Breast epithelium (tissue), 4 donors: ENCODE data around the gene IGFN1. TPM values are rescaled to one million over a fixed set of nuclear protein-coding genes. Genes with fewer than 3 reads are reported as not detected.

Experiments used
- DNase-seq, 2 donors: peaks; one replicate each; pipeline ENCODE4 v3.0.0-alpha.2; 2019; ENCODE audit warnings: low spot score in 2 of 2
- H3K27ac ChIP-seq, 2 donors: fragments of 200-600 bp; sonication (generic) in 1 of 2; one replicate each; pipeline ENCODE4 v1.5.1; 2016 to 2019; ENCODE audit warnings: mild to moderate bottlenecking in 1 of 2
- H3K27me3 ChIP-seq, 2 donors: fragments of 200-600 bp; sonication (generic) in 1 of 2; one replicate each; pipeline versions ENCODE4 v1.5.1 to v1.6.0; 2017 to 2019; ENCODE audit warnings: control low read depth in 1 of 2, mild to moderate bottlenecking in 1 of 2
- H3K36me3 ChIP-seq: fragments of 200-600 bp; one replicate; pipeline ENCODE4 v1.5.1; 2019
- H3K4me1 ChIP-seq, 2 donors: fragments of 200-600 bp; sonication (generic); one replicate each; pipeline ENCODE4 v1.5.1; 2016 to 2019; ENCODE audit warnings: control low read depth in 1 of 2
- H3K4me3 ChIP-seq, 3 donors: fragments of 200-600 bp; sonication (generic); 1 replicate in 2 of 3; 2 replicates in 1 of 3; pipeline ENCODE4 v1.5.1; 2016 to 2019; ENCODE audit warnings: mild to moderate bottlenecking in 3 of 3, moderate library complexity in 2 of 3
- H3K9me3 ChIP-seq, 2 donors: fragments of 200-600 bp; sonication (generic) in 1 of 2; one replicate each; pipeline ENCODE4 v1.5.1; 2016 to 2019; ENCODE audit warnings: control low read depth in 1 of 2
- POLR2A ChIP-seq: fragments of 450-650 bp; IDR thresholded peaks from one replicate; pipeline ENCODE4 v1.6.1; 2016; ENCODE audit warnings: antibody characterized with exemption, mild to moderate bottlenecking, moderate library complexity
- POLR2AphosphoS5 ChIP-seq, 3 donors: sonication (generic); formaldehyde crosslinking; IDR thresholded peaks; one replicate each; pipeline ENCODE4 v1.6.1; 2017; ENCODE audit warnings: antibody characterized with exemption in 3 of 3
- intact Hi-C: fragments of 100-400 bp; cut with DNase I; formaldehyde crosslinking; loops from one replicate; pipeline ENCODE4 v1.15.1; 2023; ENCODE audit warnings: low total_unique reads
- total RNA-seq, 3 donors: library from RNA; depleted of rRNA; stranded (reverse); fragments of >200 nt; gene quantifications; one replicate each; pipeline ENCODE4 v1.1.0, GENCODE V29; 2016
- TF ChIP-seq, protein P1 (sequence below), 3 donors: fragments of 450-650 bp; IDR thresholded peaks; one replicate each; pipeline ENCODE4 v1.5.1; 2016 to 2017; ENCODE audit warnings: antibody characterized with exemption in 3 of 3, mild to moderate bottlenecking in 3 of 3, moderate library complexity in 3 of 3

Gene IGFN1
- total RNA-seq, 3 donors from 2014 or later: 0.33 to 1.3 (median 0.59) TPM

DNA sequence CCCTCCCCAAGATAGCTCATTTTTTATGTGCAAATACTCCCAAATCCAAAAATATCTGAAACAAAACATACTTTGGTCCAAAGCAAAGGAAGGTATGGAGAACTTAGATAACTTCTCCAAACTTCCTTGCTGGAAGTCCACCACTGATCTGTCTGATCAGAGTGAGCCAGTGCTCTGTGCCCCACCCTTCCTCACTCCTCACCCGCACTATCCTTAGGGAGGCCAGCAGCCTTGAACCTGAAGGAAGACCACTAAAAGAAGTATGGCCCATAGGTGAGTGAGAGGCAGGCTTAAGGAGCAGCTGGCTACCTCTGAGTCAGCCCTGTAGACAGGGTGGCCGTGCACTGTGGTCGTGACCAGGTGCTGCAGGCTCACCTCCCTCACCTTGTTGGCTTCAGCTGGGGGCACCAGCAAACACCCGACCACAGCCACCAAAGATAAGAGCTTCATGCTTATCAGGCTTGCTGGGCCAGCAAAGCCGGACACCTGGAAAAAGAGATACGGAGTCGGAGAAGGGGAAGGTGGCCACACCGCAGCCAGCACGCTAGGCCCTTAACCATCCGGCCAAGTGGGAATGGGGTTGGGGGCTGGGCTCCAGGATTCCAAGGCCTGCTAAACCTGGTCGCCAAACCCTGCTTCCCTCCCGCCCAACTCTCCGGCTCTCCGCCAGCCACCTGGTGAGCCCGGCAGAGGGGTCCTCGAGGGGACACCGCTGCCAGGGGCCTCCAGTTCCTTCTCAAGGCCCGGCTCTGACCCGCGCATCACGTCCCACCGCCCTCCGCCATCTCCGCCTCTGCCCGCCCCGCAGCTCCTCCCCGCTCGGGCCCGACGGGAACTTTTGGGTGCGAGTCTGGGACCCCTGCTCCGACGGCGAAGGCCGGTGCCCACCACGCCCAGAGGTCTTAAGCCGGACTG is 36.9 kb upstream of the IGFN1 start:
- peak overlapping the region; percentile 74 to 90 (median 86) for H3K4me3 ChIP-seq
- no peak for DNase-seq
- intact Hi-C loops: no loop called here
- H3K9me3 ChIP-seq: no peaks in the 10 kb centered on the region
- H3K27ac ChIP-seq: peak overlapping the region; percentile 64 to 79
- no peak for TF ChIP-seq POLR2AphosphoS5 (IDR thresholded peaks at IDR 0.05)
- TF ChIP-seq, protein P1, sequence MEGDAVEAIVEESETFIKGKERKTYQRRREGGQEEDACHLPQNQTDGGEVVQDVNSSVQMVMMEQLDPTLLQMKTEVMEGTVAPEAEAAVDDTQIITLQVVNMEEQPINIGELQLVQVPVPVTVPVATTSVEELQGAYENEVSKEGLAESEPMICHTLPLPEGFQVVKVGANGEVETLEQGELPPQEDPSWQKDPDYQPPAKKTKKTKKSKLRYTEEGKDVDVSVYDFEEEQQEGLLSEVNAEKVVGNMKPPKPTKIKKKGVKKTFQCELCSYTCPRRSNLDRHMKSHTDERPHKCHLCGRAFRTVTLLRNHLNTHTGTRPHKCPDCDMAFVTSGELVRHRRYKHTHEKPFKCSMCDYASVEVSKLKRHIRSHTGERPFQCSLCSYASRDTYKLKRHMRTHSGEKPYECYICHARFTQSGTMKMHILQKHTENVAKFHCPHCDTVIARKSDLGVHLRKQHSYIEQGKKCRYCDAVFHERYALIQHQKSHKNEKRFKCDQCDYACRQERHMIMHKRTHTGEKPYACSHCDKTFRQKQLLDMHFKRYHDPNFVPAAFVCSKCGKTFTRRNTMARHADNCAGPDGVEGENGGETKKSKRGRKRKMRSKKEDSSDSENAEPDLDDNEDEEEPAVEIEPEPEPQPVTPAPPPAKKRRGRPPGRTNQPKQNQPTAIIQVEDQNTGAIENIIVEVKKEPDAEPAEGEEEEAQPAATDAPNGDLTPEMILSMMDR (IDR thresholded peaks at IDR 0.05): no peak
- peaks cover 0 to 4% of the 10 kb centered on the region in 2 donors for H3K4me1 ChIP-seq
- no peaks in the 10 kb centered on the region for H3K27me3 ChIP-seq
- no peaks in the 10 kb centered on the region for H3K36me3 ChIP-seq

DNA sequence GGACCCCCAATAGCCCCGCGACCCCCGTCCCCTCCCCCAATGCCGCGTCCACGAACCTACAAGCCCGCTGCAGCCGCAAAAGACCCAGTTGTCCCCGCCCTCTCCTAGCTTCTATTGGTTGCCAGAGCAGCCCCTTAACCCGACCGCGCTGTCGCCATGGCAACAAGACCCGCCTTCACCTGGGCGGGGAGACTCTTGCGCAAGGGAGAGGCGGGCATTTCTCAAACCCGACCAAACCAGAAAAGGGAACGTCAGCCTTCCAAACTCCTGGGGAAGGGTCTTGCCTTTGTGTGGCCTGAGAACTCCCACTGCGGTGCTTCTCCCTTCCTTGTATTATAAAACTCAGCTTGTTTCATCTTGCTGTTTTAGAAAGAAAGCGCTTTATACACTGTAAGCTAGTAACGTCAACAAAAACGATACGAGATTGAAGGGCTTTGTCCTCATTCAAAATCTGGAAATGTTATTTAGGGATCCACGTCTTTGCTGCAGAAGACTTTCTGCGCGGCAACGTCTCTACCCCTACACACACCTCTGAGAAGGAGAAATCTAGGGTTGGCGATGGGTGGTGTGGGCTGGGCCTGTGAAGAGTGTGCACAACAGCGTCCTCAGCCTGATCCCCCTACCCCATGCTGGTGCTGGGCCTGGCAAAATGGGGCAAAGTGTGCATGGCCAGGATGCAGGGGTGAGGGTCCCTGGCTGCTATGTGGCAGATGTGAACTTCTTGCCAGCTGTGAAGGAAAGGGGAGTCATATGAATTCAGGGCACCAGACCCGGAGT is 36.0 kb upstream of the IGFN1 start, which contains the start of gene TMEM9:
Gene TMEM9 (minus strand): TSS at position 86 of the 777 bp plus-strand sequence. CDS start 551 bp downstream, outside the sequence.
- no peaks in the 10 kb centered on the region for H3K9me3 ChIP-seq
- no peaks in the 10 kb centered on the region for H3K27me3 ChIP-seq
- peaks cover 0 to 4% of the 10 kb centered on the region in 2 donors for H3K4me1 ChIP-seq
- peak within 1 kb of the TSS; percentile 64 to 79 for H3K27ac ChIP-seq
- TF ChIP-seq POLR2A (peak; percentile 23), POLR2AphosphoS5 (IDR thresholded peaks at IDR 0.05) (peak; percentile 48 to 85 (median 73))
- TF ChIP-seq, protein P1 (IDR thresholded peaks at IDR 0.05): no peak
- intact Hi-C loops: no loop called here
- H3K4me3 ChIP-seq: peak within 1 kb of the TSS; percentile 74 to 90 (median 86)
- peak; percentile 96 to 99 for DNase-seq
- H3K36me3 ChIP-seq: no peaks in the 10 kb centered on the region

DNA sequence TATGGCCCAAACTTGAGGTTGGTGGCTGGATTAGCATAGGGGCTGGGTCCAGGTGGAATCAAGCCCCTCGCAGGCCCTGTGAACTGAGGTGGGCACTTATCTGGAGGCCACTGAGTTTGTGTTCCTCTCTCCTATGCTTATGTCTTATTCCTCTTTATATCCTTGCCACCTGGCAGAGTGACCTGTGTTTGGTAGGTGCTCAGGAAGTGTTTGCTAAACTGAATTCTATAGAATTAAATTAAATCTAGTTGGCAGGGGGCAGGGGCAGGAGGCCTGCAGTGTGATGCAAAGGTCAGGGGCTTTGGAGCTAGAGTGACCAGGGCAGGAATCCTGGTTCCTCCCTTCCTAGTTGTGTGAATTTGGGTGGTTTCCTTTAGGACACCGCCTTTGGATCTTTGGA is 35.3 kb upstream of the IGFN1 start:
- intact Hi-C loops: no loop called here
- Histone ChIP-seq H3K27me3 (no peaks in the 10 kb centered on the region), H3K27ac (no peak overlapping the region), H3K4me3 (no peak overlapping the region), H3K9me3 (no peaks in the 10 kb centered on the region), H3K36me3 (no peaks in the 10 kb centered on the region), H3K4me1 (peaks cover 0 to 4% of the 10 kb centered on the region in 2 donors)
- TF ChIP-seq POLR2A (no peak), POLR2AphosphoS5 (IDR thresholded peaks at IDR 0.05) (no peak)
- TF ChIP-seq, protein P1 (IDR thresholded peaks at IDR 0.05): no peak
- DNase-seq: no peak

DNA sequence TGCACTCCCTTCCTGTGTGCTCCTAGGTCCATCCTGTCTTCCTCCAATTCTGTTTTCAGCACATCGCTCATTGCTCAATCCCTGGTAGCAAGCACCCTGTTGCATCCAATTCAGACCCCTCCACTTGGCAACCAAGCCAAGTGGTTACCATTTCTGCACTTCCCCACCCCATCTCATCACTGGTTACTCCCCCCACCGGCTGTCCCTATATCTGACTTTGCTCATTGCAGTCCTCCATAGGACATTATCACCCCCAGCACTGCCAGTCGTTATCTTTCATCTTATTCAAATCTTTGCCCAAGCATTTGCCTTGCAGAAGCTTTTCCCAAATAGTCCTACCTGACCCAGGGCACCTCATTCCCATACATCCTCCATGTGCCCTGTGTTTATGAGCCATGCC is 34.3 kb upstream of the IGFN1 start:
- intact Hi-C loops: no loop called here
- Histone ChIP-seq H3K4me1 (peaks cover 0 to 4% of the 10 kb centered on the region in 2 donors), H3K9me3 (no peaks in the 10 kb centered on the region), H3K27me3 (no peaks in the 10 kb centered on the region), H3K36me3 (no peaks in the 10 kb centered on the region), H3K4me3 (no peak overlapping the region), H3K27ac (no peak overlapping the region)
- DNase-seq: no peak
- TF ChIP-seq POLR2A (no peak), POLR2AphosphoS5 (IDR thresholded peaks at IDR 0.05) (no peak)
- TF ChIP-seq, protein P1 (IDR thresholded peaks at IDR 0.05): no peak
